K562 (cell line): ENCODE results near the gene ANKRD65. TPM values are rescaled to one million over a fixed set of nuclear protein-coding genes. Genes with fewer than 3 reads are reported as not detected.

Source experiments
- ATAC-seq: fragments of 200-7000 bp; cut with Tn5 transposase; 3 replicates; pipeline ENCODE4 v1.9.1; 2020; ENCODE audit warnings: moderate library complexity
- BruUV-seq: library from RNA; stranded (reverse); fragments of 400-500 nt; replicated peaks from 2 replicates; lab custom pipeline; 2021; lab: Mats Ljungman, UMichigan
- CTCF ChIA-PET: fragments of 300-600 bp; formaldehyde crosslinking; extraction: SDS; loops from one replicate; lab custom pipeline; 2021; ENCODE audit warnings: low intra/inter-chr PET ratio; lab: Yijun Ruan, JAX
- POLR2A ChIA-PET: fragments of 300-600, 350-650 bp; sonication (Branson Sonifier 250); formaldehyde crosslinking; extraction: SDS; loops from one replicate; lab custom pipeline; 2021; ENCODE audit warnings: antibody characterized with exemption, inconsistent platforms; lab: Yijun Ruan, JAX
- DNase-seq, 4 experiments: peaks; one replicate each; pipeline versions ENCODE4 v3.0.0 to v3.0.0-alpha.2; 2011 to 2018; ENCODE audit warnings: low spot score in 3 of 4, mixed read lengths in 3 of 4; ENCODE audit errors: extremely low read depth in 1 of 4
- FAIRE-seq: peaks from 2 replicates; lab custom pipeline; 2011; peaks lifted over from hg19 to GRCh38; lab: Jason Lieb, UNC
- H2AFZ ChIP-seq: 2 replicates; pipeline ENCODE4 v1.6.0; 2011; ENCODE audit warnings: low read depth, low read length, control low read depth, inconsistent platforms
- H3K27ac ChIP-seq: fragments of 200-600 bp; 3 replicates; pipeline ENCODE4 v1.8.0; 2011; ENCODE audit warnings: low read depth, mild to moderate bottlenecking, control low read depth, inconsistent platforms, low read length, moderate library complexity, mixed read lengths; ENCODE audit errors: extremely low read depth
- H3K27me3 ChIP-seq, 2 experiments: fragments of 300-600 bp in 1 of 2; 2 replicates in 1 of 2; 3 replicates in 1 of 2; pipeline versions ENCODE4 v1.6.0 to v1.8.0; 2011; ENCODE audit warnings: inconsistent platforms in 2 of 2, low read length in 2 of 2, mild to moderate bottlenecking in 1 of 2, mixed read lengths in 1 of 2, moderate library complexity in 1 of 2; ENCODE audit not compliant: control insufficient read depth in 2 of 2, insufficient read depth in 2 of 2
- H3K36me3 ChIP-seq: fragments of 300-600 bp; 3 replicates; pipeline ENCODE4 v1.8.0; 2011; ENCODE audit warnings: mild to moderate bottlenecking, low read length, inconsistent platforms; ENCODE audit not compliant: control insufficient read depth, insufficient read depth
- H3K4me1 ChIP-seq, 2 experiments: fragments of 200-600 bp in 1 of 2; replicated peaks in 1 of 2; 2 replicates in 1 of 2; 3 replicates in 1 of 2; pipeline versions ENCODE4 v1.5.1 to v1.8.0; 2011; ENCODE audit warnings: inconsistent platforms in 2 of 2, low read length in 2 of 2, mild to moderate bottlenecking in 1 of 2, mixed read lengths in 1 of 2, moderate library complexity in 1 of 2; ENCODE audit not compliant: control insufficient read depth in 2 of 2, insufficient read depth in 2 of 2
- H3K4me2 ChIP-seq: 2 replicates; pipeline ENCODE4 v1.6.1; 2011; ENCODE audit warnings: low read length, control low read depth, inconsistent platforms, mixed read lengths; ENCODE audit not compliant: insufficient read depth
- H3K4me3 ChIP-seq: fragments of 200-600 bp; sonication (generic), shearing (Covaris generic); 2 replicates; pipeline ENCODE4 v1.5.1; 2016; ENCODE audit warnings: control low read depth, inconsistent platforms
- H3K79me2 ChIP-seq: fragments of 200-600 bp; 3 replicates; pipeline ENCODE4 v1.8.0; 2011; ENCODE audit warnings: low read length, inconsistent platforms; ENCODE audit not compliant: control insufficient read depth, insufficient read depth
- H3K9ac ChIP-seq, 2 experiments: 2 replicates each; pipeline versions ENCODE4 v1.6.0 to v1.6.1; 2011; ENCODE audit warnings: low read depth in 2 of 2, low read length in 2 of 2, control low read depth in 1 of 2, inconsistent platforms in 1 of 2, mild to moderate bottlenecking in 1 of 2, mixed read lengths in 1 of 2; ENCODE audit not compliant: insufficient read depth in 1 of 2
- H3K9me1 ChIP-seq: one replicate; pipeline ENCODE4 v1.6.0; 2011; ENCODE audit warnings: inconsistent platforms, mild to moderate bottlenecking, low read length, moderate library complexity; ENCODE audit not compliant: control insufficient read depth, insufficient read depth
- H3K9me3 ChIP-seq: replicated peaks from 2 replicates; pipeline ENCODE4 v1.5.1; 2011; ENCODE audit warnings: low read depth, low read length, inconsistent platforms; ENCODE audit not compliant: control insufficient read depth, insufficient read depth
- H4K20me1 ChIP-seq: replicated peaks from 2 replicates; pipeline ENCODE4 v1.6.1; 2011; ENCODE audit warnings: low read length, inconsistent platforms, mixed read lengths; ENCODE audit not compliant: control insufficient read depth, insufficient read depth
- FUS ChIP-seq: fragments of 200-400 bp; formaldehyde crosslinking; optimal IDR thresholded peaks from 2 replicates; pipeline ENCODE3; 2017; ENCODE audit warnings: low read depth, low read length
- HNRNPL ChIP-seq: fragments of 200-400 bp; formaldehyde crosslinking; IDR thresholded peaks from 2 replicates; pipeline ENCODE4 v1.6.1; 2017; ENCODE audit warnings: low read depth, mild to moderate bottlenecking, low read length
- RAD51 ChIP-seq: fragments of 450-650 bp; IDR thresholded peaks from 2 replicates; pipeline ENCODE4 v1.7.1; 2016; ENCODE audit warnings: low read depth, mild to moderate bottlenecking, borderline replicate concordance
- RBBP5 ChIP-seq: fragments of 200-600 bp; sonication (generic); IDR thresholded peaks from 2 replicates; pipeline ENCODE4 v1.6.1; 2012; ENCODE audit warnings: borderline replicate concordance, mild to moderate bottlenecking, low read length, control low read depth, inconsistent platforms; ENCODE audit not compliant: insufficient read depth, poor library complexity, severe bottlenecking
- RBFOX2 ChIP-seq: fragments of 200-400 bp; formaldehyde crosslinking; IDR thresholded peaks from 2 replicates; pipeline ENCODE4 v1.6.1; 2017; ENCODE audit warnings: low read depth, mild to moderate bottlenecking, low read length, moderate library complexity
- STAG1 ChIP-seq: sonication (generic); formaldehyde crosslinking; IDR thresholded peaks from 2 replicates; pipeline ENCODE4 v1.5.0; 2020; ENCODE audit warnings: missing genetic modification reagents, borderline replicate concordance
- XRCC3 ChIP-seq: fragments of 450-650 bp; IDR thresholded peaks from 2 replicates; pipeline ENCODE4 v1.6.1; 2017; ENCODE audit warnings: mild to moderate bottlenecking, moderate library complexity
- whole genome bisulfite sequencing: fragments of 100-300 bp; shearing (Covaris generic); methylation state at CpG from one replicate; pipeline ENCODE4 v1.1.6; 2016; ENCODE audit warnings: low coverage, mixed read lengths; ENCODE audit not compliant: insufficient coverage; ENCODE audit errors: missing lambda C conversion rate; 5-methylcytosine and 5-hydroxymethylcytosine counted together
- in situ Hi-C: fragments of 300-500 bp; cut with MboI; formaldehyde crosslinking; loops from 4 replicates; pipeline ENCODE4 v1.15.0; 2018; ENCODE audit warnings: inconsistent platforms, mixed read lengths
- intact Hi-C: fragments of 100-400 bp; cut with micrococcal nuclease; formaldehyde crosslinking; loops from 2 replicates; pipeline ENCODE4 v1.14.2; 2022
- polyA plus RNA-seq, 8 experiments: library from polyadenylated mRNA; depleted of rRNA in 4 of 8; stranded (reverse) in 5 of 8; unstranded in 3 of 8; fragments of >200 nt; fragmentation: Nextera tagmentation in 2 of 8; fragmentation: Illumina TruSeq in 1 of 8; extraction: Ambion mirVana in 2 of 8; extraction: Trizol in 1 of 8; gene quantifications; 2 replicates each; pipeline versions ENCODE4 v1.2.1 to v1.2.3, GENCODE V29; 2011 to 2014; ENCODE audit warnings: inconsistent platforms in 1 of 8, missing spikeins in 1 of 8
- total RNA-seq, 7 experiments: library from RNA; depleted of rRNA in 6 of 7; stranded (reverse); fragments of >200 nt in 6 of 7; fragmentation: Illumina TruSeq in 2 of 7; extraction: Trizol in 2 of 7; gene quantifications; 2 replicates each; pipeline versions ENCODE4 v1.2.1 to v1.2.3, GENCODE V29; 2011 to 2021; ENCODE audit warnings: low replicate concordance in 1 of 7

ANKRD65 gene
- total and polyA plus RNA-seq, 9 of the 15 experiments (the other 6 are each of a cell fraction or from before 2014, with no cell fraction given): not detected

DNA sequence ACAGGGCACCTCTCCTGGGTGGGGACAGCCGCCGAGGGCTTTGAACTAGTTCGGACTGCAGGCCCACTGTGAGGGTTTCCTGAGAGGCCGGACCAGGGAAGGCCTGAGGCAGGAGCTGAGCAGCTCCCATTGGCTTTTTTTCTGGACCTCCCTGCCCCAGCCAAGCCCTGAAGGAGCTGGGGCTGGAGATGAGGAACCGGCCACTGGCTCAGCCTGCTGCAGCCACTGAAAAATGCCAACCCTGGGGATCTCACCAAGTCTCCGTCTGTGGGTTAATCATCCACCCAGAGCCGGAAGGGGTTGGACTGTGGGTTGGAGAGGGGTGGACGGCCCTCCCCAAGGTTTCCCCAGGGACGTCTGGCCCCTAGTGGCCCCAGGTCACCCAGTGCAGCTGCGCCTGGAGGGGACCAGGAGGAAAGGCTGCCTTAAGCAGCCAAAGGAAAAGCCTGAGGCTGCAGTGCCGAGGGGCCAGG lies 16.9 kb upstream of the ANKRD65 start (continued):
- no peak for TF ChIP-seq XRCC3

- DNase-seq: no peak
- H4K20me1 ChIP-seq: no peaks in the 10 kb centered on the region
- peak overlapping the region in 1 of 2 experiments; percentile 67; a peak in 2 of 4 replicates for H3K9ac ChIP-seq
- BruUV-seq: no TSS peak
- H3K4me3 ChIP-seq: no peak overlapping the region
- intact Hi-C loops: no loop called here
- H3K36me3 ChIP-seq: no peaks in the 10 kb centered on the region
- H3K9me3 ChIP-seq: no peaks in the 10 kb centered on the region
- peaks cover 37 to 97% of the 10 kb centered on the region in 2 experiments for H3K4me1 ChIP-seq
- ChIA-PET CTCF (no interaction called here), POLR2A (interaction anchor here (0.6 to 1.4 kb wide), 8 partner anchors 15 to 393 kb away, joined by 3 to 7 read pairs (median 3); partner anchors contain the start of gene CCNL2)
- H3K9me1 ChIP-seq: no peaks in the 10 kb centered on the region
- WGBS: 62% methylated on average over 31 of the region's 31 CpGs
- no peaks in the 10 kb centered on the region; the same call in 2 of the 3 replicates for H3K79me2 ChIP-seq
- ATAC-seq: no peak
- H2AFZ ChIP-seq: no peak overlapping the region
- no peak overlapping the region for H3K27ac ChIP-seq
- FAIRE-seq: no peak
- no peaks in the 10 kb centered on the region for H3K27me3 ChIP-seq
- peak; percentile 29 for TF ChIP-seq RBBP5
- 0 out of 2 replicates have a peak, but pooled peaks have one; percentile 4 for TF ChIP-seq STAG1 (CRISPR knock-in tag)
- 0 out of 2 replicates have a peak, but pooled peaks have one; percentile 18 for TF ChIP-seq RBFOX2
- TF ChIP-seq HNRNPL: peak; percentile 48; the same call in 1 of the 2 replicates
- TF ChIP-seq FUS: no peak
- no peak for TF ChIP-seq RAD51
- H3K4me2 ChIP-seq: no peak overlapping the region
- in situ Hi-C loops: no loop called here
These were observed 16.2 kb upstream of the ANKRD65 start for GRCh38 chr1:1437033-1437903.
